ENCODE measurements around the gene PNPLA1.

Gene PNPLA1

DNA sequence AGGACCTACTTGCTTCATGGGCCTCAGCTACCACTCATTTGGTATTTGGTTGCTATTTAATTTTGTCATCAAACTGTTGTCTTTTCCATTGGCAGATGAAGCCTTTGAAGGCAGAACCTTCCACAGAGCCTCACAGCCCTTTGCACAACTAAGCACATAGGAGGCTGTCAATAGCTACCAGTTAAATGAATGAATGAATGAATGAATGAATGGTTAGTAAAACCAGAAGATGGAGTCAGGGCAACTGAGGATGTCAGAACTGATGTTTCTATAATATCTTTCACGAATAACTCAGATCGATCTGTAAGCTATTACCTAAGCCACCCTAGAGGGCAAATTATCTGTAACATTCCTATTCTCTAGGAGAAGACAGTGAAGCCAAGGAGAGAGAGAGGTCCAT, 47.8 kb downstream of the PNPLA1 start:
- no peak for DNase-seq (ENCODE audit: low read depth)

DNA sequence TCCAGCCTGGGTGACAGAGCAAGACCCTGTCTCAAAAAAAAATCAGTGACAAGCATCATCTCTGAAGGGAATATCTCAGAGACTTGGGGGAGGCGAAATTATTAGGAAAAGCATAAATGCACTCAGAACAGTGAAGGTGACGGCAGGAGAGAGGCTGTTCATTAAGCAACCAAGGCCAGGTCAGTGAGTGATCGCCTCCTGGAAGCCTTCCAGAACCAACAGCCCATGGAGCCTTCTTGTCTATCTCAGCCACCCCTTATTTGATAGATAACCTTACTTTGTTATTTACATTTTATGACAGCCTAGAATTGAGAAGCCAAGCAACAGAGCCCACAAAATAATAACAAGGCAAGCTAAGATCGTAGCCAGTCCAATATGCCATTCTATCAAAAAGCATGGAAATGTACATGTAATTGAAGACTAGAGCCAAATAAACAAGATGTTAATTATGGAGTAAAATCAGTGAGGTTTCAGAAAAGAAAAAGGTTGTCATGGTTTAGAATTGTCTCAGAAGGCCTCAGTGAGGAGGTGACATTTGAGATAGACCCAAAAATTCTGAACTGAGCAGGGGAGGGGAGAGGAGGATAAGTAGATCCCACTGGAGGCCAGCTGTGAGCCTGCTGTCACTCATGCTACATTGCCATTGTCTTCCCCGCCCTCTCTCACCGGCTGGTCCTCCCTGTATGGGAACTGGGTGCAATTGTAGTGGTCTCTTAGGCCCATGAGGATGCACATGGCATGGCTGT, 49.0 kb downstream of the PNPLA1 start:
- no peak for DNase-seq (ENCODE audit: low read depth)

DNA sequence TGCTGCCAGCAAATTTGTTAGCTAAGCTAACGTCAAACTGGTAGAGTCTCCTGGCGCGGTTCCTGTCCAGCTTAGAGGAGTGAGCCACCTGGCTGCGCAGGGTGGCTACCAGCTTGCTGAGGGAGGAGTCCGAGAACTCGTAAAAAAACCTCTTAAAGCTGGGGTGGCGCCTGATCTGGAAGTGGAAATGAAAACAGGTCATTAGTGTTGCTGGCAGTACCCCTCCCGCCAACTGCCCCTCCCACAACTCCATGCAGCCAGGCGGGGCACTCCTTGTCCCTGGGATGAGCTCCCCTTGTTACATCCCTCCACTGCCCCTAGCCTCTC, 49.5 kb downstream of the PNPLA1 start:
- DNase-seq (ENCODE audit: low read depth): no peak

DNA sequence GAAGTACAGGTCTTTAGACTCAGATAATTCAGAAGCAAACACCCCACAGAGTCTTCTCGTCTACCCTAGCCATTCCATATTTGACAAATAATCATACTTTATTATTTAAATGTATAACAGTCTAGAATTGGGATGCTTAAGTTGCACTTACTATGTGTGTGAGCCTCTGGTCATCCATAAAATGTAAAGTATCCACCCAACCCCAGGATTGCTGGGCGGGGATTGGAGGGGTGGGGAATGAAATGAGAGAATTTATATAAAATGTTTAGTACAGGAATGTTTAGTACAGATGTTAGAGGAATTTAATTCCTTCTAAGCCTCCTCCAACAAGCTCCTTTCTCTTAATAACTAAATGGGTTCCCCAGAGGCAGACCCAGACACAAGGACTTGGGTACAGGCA, 50.0 kb downstream of the PNPLA1 start:
- DNase-seq (ENCODE audit: low read depth): no peak

DNA sequence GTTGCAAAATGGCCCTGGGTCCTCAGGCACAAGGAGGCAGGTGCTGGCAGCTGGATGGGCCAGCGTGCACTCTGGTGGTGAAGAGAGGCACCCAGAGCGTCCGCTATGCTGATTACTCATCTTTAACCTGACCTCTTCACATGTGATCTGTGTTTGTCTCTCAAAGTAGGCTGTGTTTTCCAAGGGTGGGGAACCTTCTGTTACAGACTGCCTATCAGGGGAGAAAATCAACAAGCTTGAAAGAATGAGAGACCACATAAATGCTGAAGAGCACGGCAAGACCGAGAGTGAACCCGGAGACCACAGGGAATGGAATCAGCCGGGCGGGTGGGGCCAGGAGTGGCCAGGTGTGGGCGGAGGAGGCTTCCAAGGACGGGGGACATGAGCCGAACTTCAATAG, 50.6 kb downstream of the PNPLA1 start:
- DNase-seq (ENCODE audit: low read depth): no peak

DNA sequence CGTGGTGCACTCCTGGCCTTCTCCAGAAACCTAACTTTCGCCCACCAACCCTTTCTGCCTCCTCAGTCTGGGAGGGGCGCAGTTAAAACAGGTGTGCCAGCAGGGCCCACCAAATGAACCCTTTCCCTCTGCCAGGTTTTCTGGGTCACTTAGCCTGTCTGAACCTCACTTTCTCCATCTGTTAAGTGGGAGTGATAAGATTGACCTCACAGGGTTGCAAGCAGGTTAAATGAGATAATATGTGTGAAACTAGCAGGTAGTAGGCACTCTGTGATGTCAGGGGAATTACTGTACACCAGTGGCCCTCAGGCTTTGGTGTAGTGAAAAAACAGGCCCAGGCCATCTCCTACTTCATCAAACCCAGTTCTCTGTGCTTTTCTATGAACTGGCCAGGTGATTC, 52.7 kb downstream of the PNPLA1 start:
- DNase-seq (ENCODE audit: low read depth): no peak

DNA sequence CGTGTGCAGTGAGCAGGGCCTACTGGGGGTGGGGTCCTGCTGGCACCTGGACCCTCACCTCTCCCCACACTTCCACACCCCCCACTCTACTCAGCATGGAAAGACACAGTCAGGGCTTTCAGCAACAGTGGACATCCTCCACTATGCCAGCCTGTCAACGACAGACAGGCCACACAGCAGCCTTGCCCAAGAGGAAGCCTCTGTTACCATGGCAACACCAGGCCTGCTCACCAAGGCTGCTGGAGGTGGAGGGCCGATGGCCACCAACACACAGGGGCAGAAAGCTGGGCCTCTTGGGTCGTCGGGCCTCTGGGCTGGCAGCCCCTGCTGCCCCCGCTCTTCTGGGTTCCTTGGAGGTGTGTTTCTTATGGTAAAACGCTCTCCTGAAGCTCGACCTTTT, 53.2 kb downstream of the PNPLA1 start:
- no peak for DNase-seq (ENCODE audit: low read depth)

DNA sequence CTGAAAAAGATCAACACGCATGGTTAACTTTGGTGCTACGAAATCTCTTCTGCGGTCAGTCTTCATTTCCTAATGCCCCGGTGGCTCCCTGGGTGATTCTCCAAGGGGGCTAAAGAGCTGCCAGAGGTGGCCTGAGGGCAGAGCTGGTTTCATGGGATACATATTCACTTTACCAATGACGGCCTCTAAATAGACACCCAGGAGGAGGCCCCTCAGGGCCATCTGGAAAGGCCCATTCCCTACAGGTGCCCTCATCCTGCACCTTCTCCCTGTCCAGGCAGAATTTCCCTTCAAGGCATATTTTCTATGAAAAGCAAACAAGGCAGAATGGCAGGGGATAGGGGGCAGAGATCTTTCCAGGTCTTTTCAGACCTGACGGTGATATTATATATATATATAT, 54.3 kb downstream of the PNPLA1 start:
- DNase-seq (ENCODE audit: low read depth): no peak

DNA sequence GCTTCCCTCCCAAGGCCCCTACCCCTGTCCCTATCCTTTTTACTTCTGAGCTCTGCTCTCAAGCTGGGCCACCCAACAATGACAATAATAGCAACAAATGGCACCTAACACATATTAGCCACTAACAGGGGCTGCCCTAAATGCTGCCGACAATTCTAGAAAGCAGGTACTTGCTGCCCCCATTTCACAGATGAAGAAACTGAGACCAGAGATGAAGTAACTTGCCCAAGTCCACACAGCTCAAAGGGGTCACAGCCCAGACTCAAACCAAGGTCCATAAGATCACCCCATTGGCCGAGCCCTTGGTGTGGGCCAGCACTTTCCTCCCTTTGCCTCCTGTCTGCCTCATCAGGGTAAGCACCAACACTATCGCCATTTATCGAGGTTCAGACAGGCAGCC, 54.9 kb downstream of the PNPLA1 start:
- no peak for DNase-seq (ENCODE audit: low read depth)

DNA sequence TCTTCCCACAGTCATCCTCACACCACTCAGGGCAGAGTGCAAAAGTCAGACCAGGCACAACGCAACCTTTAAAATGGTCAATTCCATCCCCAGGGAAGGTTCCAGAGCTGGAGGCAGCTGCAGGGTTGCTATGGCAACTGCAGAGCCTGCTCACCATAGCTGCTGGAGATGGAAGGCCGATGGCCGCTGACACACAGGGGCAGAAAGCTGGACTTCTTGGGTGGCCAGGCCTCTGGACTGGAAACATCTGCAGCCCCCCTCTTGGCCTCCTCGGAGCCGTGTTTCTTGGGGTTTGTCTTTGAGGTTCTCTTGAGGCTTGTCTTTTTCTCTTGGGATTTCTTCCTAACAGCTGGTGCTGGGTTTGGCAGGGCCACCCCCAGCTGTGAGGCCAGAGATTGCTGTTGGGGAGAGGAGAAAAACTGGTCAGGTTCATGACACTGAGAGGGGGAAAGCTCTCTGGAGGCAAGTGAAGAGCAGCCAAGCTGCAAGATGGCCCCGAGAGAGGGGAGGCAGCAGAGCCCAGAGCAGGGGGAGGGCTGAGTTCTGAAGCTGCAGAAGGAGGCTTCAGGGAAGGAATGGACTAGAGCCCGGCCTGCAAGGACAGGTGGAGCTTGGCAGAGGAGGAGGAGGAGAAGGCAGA, 56.6 kb downstream of the PNPLA1 start:
- DNase-seq (ENCODE audit: low read depth): no peak

DNA sequence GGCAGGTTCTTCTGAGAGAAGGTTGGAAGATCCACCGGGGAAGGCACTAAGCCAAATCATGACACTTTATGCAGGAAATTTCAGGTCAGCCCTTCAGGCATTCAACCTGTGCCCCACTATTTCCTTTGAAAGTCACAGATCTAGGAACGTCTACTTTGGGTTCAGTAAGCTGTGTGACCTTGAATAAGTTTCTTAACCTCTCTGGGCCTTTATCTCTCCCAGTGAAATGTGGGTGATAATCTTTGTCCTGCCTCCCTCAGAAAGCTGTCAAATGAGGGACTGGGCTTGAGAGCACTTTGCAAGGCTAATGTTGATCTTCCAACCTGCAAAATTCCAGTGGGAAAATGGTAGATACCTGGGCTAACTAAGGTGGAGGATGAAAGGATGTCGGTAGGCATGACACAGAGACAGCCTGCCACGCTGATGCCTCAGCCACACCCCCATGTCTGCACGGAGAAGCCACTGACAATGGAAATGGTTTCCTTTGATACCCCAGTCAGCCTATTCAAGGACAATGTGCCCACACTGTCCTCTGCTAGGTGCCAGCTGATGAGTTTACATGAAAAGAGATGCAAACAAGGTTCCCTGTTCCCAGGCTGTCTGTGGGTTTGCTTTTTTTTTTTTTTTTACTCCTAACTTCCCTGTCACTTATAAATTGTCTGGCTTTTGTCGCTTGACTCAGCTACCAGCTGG, 57.5 kb downstream of the PNPLA1 start:
- no peak for DNase-seq (ENCODE audit: low read depth)

DNA sequence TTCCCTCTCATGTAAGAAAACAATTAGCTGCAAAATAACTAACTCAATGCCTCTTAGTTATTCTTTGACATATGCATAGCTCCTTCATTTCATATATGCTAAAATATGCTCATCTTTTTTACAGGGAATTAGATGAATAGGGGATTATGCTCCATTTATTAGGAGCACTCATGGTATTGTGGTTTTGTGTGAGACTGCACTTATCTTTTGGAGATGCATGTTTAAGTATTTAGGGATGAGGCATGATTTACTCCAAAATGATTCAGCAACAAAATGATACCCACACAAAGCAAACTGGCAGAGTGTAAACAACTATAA, 58.0 kb downstream of the PNPLA1 start:
- DNase-seq (ENCODE audit: low read depth): no peak

DNA sequence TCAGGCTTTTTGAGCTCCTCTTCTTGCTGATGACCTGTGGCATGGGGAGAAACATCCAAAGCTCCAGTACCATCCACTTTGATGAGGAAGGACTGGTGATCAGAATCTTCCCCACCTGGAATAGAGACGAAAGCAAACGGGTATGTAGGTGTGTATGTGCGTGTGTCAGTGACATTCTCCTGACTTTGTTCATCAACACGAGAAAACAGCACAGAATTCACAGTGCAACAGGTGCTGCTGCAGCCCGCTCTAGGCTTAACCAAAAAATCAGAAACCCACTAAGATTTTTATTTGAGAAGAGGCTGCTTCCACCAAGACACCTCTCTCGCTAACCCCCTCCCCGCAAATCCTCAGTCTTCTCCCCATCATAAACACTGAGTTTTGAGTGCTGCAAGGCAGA, 58.7 kb downstream of the PNPLA1 start:
- no peak for DNase-seq (ENCODE audit: low read depth)

DNA sequence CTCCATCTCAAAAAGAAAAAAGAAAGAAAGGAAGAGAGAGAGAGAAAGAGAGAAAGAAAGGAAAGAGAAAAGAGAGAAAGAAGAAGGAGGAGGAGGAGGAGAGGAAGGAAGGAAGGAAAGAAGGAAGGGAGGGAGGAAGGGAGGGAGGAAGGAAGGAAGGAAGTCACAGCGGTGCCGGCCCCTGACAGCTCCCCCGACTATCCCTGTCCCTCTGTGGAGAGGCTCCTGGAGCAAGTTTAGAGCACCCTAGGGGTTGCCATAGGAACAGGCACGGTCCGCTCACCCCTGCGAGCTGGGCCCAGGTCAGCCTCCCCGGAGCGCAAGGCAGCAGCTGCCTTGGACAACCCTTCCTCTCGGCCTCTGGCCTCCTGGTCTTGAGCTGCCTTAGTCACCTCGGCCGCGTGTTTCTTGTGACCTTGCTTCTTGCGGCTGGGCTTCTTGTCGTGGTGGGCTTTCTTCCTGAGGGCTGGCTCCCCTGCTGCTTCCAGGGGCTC, 60.0 kb downstream of the PNPLA1 start:
- no peak for DNase-seq (ENCODE audit: low read depth)

DNA sequence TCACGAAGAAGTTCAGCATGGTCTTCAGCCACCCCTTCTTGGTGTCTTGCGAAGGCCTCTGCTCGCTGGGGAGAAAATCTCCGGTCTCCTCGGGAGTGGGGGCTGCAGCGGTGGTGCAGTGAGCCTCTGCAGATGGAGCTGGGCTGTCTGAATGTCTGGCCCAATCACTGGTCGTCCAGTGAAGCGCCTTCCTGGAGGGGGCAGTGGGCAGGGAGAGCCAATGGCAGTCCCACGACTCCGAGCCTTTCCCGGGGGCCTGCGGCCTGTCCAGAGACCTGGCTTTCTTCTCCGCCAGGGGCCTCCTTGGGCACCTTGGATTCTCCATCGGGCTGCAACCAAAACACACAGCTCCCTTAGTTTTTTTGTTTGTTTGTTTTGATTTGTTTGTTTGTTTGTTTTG, 60.5 kb downstream of the PNPLA1 start:
- no peak for DNase-seq (ENCODE audit: low read depth)

DNA sequence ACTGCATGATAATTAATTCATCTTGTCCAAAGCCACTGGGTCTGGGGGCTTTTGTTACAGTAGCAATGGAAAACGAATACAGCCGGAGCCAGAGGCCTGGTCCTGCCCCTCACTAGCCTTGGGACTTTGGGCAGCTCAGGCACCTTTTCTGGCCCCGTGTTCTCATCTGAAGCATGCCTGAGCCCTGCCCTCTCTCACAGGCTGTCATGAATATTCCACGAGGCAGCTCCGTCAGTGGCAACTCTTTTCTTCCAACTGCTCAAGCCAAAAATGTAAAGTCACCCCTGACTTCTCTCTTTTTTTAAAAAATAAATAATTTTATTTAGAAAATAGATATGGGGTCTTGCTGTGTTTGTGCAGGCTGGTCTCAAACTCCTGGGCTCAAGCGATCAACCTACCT, 61.5 kb downstream of the PNPLA1 start:
- no peak for DNase-seq (ENCODE audit: low read depth)

DNA sequence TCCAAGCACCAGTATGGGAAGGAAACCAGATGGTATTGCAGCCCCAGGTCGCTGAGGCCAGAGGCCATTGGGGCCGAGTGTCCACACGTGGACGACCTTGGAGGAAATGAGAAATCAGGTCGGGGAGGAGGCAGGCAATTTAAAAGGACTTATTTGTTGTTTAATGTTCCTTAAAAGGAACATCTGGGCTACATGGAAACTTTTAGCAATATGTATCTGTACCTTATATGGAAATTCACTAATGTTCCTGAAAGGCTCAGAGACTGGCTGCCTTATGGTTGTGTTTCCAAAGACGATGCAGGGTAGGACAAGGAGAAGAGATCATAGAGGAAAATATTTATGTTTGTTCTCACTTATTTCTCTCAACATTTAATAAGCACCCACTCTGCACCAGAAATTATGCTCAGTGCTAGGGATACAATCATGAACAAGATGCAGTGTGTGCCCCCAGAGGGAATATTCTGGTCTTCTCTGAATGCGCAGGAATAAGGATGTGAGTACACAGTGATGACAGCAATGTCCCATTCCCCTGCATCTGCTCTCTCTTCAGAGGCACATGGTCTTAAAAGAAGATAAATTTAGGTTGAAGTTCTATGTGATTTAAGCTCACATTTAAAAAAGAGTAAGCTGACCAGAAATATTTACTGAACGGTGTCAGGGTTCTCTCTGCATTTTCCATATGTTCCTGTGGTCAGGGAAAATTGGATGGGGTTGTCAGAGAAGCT, 63.5 kb downstream of the PNPLA1 start:
- no peak for DNase-seq (ENCODE audit: low read depth)

DNA sequence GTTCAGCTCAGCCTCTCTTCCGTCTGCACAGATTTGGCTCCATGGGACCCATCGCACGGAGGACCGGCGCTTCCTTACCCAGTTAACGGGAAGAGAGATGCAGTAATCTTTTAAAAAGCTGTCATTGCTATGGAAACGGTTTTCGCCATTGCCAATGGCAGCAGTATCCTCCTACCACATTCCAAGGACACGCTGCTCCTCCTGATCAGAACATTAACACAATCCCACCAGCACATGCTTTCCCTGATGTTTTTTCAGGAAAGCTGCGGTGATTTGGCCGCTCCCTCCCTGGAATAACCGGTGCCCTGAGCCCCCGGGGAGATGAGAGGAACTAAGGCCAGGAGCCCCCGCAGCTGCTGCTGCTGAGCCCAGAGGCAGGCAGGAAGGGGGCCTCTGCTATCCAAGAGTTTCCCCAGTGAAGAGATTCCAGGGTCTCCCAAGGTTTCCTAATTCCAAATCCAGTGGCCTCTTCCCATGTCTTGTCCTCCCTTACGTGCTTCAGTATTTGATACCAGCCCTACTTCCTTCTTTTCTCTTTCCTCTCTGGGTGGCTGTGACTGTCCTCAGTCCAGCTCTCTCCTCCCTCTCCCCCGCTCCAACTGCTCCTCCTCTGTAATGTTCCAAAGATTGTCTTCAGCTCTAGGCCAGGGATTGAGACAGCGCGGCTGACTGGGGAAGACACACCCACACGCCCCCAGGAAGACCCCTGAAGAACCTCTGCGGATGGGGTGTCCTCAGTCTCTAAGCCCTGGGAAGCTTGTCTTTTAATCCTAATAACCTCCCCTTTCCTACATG, 64.3 kb downstream of the PNPLA1 start:
- no peak for DNase-seq (ENCODE audit: low read depth)

DNA sequence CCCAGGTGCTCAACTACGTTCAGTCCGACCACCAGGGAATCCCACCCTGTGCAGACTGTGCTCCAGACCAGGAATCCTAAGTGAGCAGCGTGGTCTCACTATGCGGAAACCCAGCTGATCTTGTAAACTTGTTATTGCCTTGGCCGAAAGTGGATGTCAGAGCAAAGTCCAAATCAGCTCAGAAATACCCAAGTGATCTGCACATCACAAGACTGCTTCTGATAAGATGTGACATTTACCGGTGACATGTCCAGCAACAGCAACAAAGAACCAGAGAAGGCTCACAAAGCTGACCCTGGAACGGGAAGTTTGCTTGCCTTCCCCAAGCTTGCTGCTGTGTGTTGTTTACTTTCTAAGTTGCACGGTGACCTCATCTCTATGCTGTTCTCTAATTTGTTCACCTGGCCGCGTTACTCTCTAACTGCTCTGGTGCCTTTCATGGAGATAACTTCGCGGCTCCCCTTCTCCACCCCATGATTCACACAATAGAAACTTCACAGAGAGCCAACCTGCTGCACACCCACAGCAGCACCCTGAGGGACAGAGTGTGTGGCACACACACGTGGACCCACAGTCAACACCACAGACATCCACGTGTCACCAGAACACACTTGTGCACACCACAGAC, 65.1 kb downstream of the PNPLA1 start:
- DNase-seq (ENCODE audit: low read depth): no peak

DNA sequence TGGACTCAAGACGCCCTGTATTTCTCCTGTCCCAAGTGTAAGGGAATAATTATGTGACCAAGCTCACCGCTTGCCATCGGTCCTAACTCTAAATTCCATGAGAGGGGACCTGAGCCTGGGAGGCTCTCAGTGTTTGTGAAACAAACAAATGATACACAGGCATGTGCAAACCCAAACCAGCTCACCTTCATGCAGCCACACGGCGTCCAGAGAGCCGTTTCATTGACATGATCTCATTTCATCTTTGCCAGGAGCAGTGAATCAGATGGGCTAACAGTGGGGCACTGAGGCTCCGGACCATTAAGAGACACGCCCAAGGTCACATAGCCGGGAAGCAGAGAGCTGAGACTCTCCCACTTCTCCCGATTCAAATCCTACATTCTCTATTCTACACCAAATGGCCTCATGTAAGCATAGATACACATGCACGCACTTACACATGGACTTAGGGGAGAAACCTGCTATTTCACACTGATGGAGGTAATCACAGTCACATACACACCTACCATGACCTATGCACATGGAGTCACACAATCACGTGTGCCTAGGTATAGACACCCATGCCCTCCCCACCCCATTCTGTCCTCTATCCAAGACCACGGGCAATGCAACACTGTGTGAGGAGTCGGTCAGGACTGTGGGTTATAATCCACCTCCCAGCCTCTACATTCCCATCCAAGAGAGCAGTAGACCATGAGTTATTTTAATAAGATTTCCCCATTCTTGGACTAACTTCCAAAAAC, 65.8 kb downstream of the PNPLA1 start:
- no peak for DNase-seq (ENCODE audit: low read depth)

DNA sequence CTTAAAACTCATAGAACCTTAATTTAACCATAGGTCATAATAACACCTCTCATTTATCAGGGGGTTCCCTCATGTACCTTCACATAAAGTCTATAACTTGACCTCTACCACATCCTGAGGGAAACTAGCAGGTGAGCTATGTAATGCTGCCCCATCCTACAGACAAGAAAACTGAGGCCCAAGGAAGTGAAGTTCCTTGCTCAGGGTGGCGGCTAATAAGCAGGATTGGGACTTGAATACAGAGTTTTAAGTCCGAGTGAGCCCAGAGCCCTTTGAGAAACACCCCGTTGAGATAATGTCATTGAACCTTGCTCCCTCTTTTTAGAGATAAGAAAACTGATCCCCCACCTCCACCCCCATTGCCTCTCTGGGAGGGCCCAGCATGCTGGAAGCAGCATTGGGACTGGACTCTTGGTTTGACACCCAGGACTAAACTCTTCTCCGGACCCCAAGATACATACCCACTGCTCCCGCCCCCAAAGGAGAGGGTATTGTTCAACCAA, 66.4 kb downstream of the PNPLA1 start:
- DNase-seq (ENCODE audit: low read depth): no peak
